ENCODE measurements around the gene SLC10A7.
"Not testable (repeated sequence)": the region's sequence is repeated elsewhere in the genome, so short reads cannot be mapped to it uniquely, and the experiment has no call there.

The SLC10A7 gene

DNA sequence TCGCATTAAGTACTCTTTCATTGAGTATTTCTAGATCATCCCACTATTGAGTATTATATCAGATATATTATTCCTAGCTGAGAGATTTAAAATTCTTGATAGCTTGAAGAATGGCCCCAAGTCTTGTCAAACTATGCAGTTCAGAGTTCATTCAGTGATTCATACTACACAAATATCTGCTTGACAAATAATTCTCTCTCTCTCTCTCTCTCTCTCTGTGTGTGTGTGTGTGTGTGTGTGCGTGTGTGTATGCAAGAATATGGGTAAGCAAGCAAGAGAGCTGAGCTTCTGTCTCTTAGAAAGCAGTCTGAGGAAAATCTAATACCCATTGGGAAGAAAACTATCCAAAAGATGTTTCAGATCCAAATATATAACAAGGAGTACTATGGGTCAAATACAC lies 142.0 kb downstream of the SLC10A7 start:
- Mint-ChIP-seq H3K27me3 (no peaks in the 10 kb centered on the region), H3K9me3 (ENCODE audit: low read depth) (peaks cover 2% of the 10 kb centered on the region), H3K36me3 (peaks cover 13% of the 10 kb centered on the region), H3K4me3 (no peak overlapping the region), H3K27ac (no peak overlapping the region), H3K4me1 (ENCODE audit: low read depth) (no peaks in the 10 kb centered on the region)

DNA sequence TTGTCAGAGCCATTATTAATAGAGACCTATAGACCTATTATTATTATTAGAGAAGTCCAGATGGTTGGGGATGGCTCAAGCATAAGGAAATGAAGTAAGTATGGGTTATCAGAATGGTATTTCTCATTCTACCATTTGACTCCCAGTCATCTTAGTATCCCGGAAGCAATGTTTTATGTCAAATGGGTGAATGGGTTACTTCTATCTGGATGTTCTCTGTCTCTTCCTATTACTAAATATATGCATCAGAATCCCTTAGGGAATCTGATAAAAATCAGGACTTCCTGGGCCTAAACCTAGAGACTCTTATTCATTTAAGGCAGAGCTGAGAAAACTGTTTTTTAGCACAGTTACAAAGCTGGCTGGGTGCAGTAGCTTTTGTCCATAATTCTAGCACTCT lies 149.9 kb downstream of the SLC10A7 start:
- H3K4me3 Mint-ChIP-seq: no peak overlapping the region
- H3K9me3 Mint-ChIP-seq (ENCODE audit: low read depth): peaks cover under 1% of the 10 kb centered on the region
- no peak overlapping the region for H3K27ac Mint-ChIP-seq
- peaks cover 2% of the 10 kb centered on the region for H3K36me3 Mint-ChIP-seq
- H3K4me1 Mint-ChIP-seq (ENCODE audit: low read depth): peaks cover 33% of the 10 kb centered on the region
- no peaks in the 10 kb centered on the region for H3K27me3 Mint-ChIP-seq

DNA sequence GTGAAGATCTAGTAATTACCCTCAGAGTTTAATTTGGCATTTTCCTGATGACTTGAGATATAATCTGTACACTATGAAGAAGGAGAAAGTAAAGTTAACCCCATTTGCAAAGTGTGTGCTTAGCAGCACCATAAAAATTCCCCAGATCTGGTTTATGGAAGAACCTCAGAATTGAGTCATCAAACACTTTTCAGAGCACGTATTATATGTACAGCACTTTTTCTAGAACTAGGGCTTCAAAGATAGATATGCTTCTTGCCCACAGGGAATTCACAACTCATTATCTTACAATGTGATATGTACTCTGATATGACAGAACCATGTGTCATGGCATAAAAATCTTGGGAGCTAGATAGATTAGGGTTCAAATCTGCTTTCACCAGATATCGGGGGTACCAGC lies 150.9 kb downstream of the SLC10A7 start:
- no peak overlapping the region for H3K27ac Mint-ChIP-seq

DNA sequence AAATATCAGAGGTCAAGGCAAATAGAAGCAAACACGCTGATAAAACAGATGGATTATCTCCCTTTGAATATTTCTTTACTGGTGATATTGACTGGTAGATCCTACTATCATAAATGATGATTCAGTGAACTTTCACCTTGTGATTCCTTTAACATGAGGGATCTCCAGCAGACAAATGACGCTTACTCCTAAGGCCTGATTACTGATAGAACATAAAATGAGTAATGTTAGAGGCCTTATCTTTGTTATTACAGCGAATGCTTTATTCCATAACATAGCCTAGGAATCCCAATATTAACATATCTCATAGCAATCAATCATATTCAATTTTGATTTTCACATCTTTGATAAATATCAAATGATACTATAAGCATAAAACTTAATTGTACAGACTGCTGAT lies 152.3 kb downstream of the SLC10A7 start:
- no peaks in the 10 kb centered on the region for H3K36me3 Mint-ChIP-seq
- no peak overlapping the region for H3K27ac Mint-ChIP-seq
- H3K9me3 Mint-ChIP-seq (ENCODE audit: low read depth): no peaks in the 10 kb centered on the region
- no peaks in the 10 kb centered on the region for H3K27me3 Mint-ChIP-seq
- no peak overlapping the region for H3K4me3 Mint-ChIP-seq
- peaks cover 33% of the 10 kb centered on the region for H3K4me1 Mint-ChIP-seq (ENCODE audit: low read depth)

More for the DNA sequence above, 150.9 kb downstream of the SLC10A7 start:
- no peak overlapping the region for H3K4me3 Mint-ChIP-seq
- H3K4me1 Mint-ChIP-seq (ENCODE audit: low read depth): peaks cover 33% of the 10 kb centered on the region
- H3K9me3 Mint-ChIP-seq (ENCODE audit: low read depth): no peaks in the 10 kb centered on the region
- no peaks in the 10 kb centered on the region for H3K36me3 Mint-ChIP-seq
- H3K27me3 Mint-ChIP-seq: no peaks in the 10 kb centered on the region

DNA sequence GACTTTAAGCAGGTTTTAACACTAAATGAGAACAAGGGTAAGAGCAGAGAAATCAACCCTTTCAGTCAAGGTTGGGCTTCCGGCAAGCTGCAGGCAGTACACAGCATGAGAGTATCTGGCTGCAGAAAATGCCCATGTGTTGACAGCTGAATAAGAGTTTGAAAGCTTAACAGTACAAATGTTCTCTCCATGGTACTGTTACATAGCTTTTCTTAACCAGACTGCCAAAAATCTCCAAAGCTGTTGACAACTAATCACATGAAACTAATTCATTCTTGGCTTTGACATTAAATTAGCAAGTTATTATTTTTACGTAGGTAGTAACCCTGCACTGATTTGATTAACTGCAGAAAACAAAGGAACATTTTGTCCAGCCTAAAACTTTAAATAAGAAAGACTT lies 153.5 kb downstream of the SLC10A7 start:
- H3K27ac Mint-ChIP-seq: no peak overlapping the region
- H3K27me3 Mint-ChIP-seq: no peaks in the 10 kb centered on the region
- peaks cover 33% of the 10 kb centered on the region for H3K4me1 Mint-ChIP-seq (ENCODE audit: low read depth)
- H3K9me3 Mint-ChIP-seq (ENCODE audit: low read depth): peaks cover 7% of the 10 kb centered on the region
- no peak overlapping the region for H3K4me3 Mint-ChIP-seq
- peaks cover 12% of the 10 kb centered on the region for H3K36me3 Mint-ChIP-seq

DNA sequence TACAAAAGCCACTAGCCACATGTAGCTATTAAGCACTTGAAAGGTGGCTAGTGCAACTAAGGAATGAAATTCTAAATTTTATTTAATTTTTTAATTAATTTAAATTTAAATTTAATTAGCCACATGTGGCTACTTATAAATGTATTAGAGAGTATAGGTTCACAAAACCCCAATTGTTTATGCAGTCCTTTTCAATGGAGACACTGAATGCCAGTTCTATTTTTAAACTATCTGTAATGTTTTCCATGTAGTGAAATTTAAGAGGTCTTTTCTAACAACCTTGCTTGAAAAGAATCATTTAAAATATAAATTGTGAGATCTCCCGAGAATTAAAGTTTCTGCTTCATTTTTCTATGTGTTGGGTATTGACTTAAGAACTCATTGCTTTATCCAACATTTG lies 154.4 kb downstream of the SLC10A7 start:
- Mint-ChIP-seq H3K4me3 (no peak overlapping the region), H3K27me3 (no peaks in the 10 kb centered on the region), H3K9me3 (ENCODE audit: low read depth) (peaks cover 10% of the 10 kb centered on the region), H3K36me3 (peaks cover 15% of the 10 kb centered on the region), H3K4me1 (ENCODE audit: low read depth) (peaks cover 33% of the 10 kb centered on the region), H3K27ac (no peak overlapping the region)

DNA sequence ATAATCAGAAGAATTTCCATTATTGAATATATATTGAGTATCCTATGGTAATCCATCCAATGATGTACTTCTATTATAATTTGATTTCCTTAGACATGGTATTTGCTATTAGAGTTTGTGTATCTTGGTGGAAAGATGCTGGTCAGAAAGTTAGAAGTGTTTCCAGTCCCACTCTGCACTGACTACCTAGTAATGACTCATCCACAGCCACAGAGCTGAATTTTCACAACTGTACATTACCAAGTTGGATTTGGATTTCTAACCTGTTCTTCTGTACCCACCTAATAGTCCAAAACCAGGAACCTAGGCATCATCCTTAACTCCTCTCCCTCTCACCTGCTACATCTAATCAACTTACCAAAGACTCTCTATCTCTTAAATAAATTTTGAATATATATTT lies 162.0 kb downstream of the SLC10A7 start:
- peaks cover 30% of the 10 kb centered on the region for H3K36me3 Mint-ChIP-seq
- no peak overlapping the region for H3K27ac Mint-ChIP-seq
- H3K4me3 Mint-ChIP-seq: no peak overlapping the region
- no peaks in the 10 kb centered on the region for H3K27me3 Mint-ChIP-seq
- H3K4me1 Mint-ChIP-seq (ENCODE audit: low read depth): no peaks in the 10 kb centered on the region
- peaks cover 14% of the 10 kb centered on the region for H3K9me3 Mint-ChIP-seq (ENCODE audit: low read depth)

DNA sequence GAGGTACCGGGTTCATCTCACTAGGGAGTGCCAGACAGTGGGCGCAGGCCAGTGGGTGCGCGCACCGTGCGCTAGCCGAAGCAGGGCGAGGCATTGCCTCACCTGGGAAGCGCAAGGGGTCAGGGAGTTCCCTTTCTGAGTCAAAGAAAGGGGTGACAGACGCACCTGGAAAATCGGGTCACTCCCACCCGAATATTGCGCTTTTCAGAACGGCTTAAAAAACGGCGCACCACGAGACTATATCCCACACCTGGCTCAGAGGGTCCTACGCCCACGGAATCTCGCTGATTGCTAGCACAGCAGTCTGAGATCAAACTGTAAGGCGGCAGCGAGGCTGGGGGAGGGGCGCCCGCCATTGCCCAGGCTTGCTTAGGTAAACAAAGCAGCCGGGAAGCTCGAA lies 171.6 kb downstream of the SLC10A7 start:
- not testable (repeated sequence) for H3K27ac Mint-ChIP-seq; H3K4me3 Mint-ChIP-seq; H3K36me3 Mint-ChIP-seq; H3K27me3 Mint-ChIP-seq; H3K9me3 Mint-ChIP-seq (ENCODE audit: low read depth)
- peaks cover 17% of the 10 kb centered on the region for H3K4me1 Mint-ChIP-seq (ENCODE audit: low read depth)

DNA sequence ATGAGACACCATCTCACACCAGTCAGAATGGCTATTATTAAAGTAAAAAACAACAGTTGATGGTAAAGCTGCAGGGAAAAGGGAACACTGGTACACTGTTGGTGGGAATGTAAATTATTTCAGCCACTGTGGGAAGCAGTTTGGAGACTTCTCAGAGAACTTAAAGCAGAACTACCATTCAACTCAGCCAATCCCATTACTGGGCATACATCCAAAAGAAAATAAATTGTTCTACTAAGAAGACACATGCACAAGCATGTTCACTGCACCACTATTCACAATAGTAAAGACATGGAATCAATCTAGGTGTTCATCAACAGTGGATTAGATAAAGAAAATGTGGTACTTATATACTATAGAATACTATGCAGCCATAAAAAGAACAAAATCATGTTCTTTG lies 172.4 kb downstream of the SLC10A7 start:
- no peak overlapping the region for H3K27ac Mint-ChIP-seq
- no peaks in the 10 kb centered on the region for H3K9me3 Mint-ChIP-seq (ENCODE audit: low read depth)
- no peak overlapping the region for H3K4me3 Mint-ChIP-seq
- H3K36me3 Mint-ChIP-seq: no peaks in the 10 kb centered on the region
- peaks cover 17% of the 10 kb centered on the region for H3K4me1 Mint-ChIP-seq (ENCODE audit: low read depth)
- H3K27me3 Mint-ChIP-seq: no peaks in the 10 kb centered on the region

DNA sequence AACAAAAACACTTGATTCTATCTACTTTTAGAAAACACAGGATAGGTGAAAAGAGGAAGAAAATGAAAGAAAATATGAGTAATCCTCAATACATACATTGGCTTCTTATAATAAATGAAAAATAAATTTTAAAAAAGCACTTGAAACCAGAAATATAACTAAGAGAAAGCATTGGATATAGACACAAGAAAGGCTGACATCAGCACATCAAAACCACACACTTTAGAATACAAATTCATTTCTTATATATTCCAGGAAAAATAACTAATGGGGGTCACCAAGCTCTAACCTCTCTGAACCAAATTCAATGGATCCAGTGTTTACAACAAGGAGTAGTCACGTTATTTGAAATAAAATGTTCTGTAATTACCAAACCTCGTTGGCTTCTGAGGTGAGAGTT lies 173.9 kb downstream of the SLC10A7 start:
- H3K4me3 Mint-ChIP-seq: no peak overlapping the region
- H3K9me3 Mint-ChIP-seq (ENCODE audit: low read depth): no peaks in the 10 kb centered on the region
- no peaks in the 10 kb centered on the region for H3K27me3 Mint-ChIP-seq
- peaks cover 17% of the 10 kb centered on the region for H3K4me1 Mint-ChIP-seq (ENCODE audit: low read depth)
- H3K27ac Mint-ChIP-seq: no peak overlapping the region
- H3K36me3 Mint-ChIP-seq: no peaks in the 10 kb centered on the region

DNA sequence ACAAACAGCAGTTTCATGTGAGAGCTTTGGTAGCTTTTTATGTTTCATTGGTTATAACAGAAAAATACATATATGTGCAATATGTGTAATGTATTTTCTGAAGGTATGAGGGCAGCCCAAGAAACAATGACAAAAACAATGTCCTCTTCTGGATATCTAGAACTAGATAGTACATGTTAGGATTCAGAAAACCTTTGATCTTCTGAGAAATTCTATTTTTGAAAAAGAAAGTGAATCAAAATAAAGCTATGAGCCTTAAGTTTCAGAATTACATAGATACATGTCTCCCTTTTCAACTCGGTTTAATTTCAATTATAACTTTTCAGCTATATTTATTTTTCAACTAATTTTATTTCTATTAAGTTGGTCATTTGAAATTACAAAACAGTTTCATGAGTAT lies 175.5 kb downstream of the SLC10A7 start:
- no peaks in the 10 kb centered on the region for H3K36me3 Mint-ChIP-seq
- H3K27ac Mint-ChIP-seq: no peak overlapping the region
- no peaks in the 10 kb centered on the region for H3K9me3 Mint-ChIP-seq (ENCODE audit: low read depth)
- no peak overlapping the region for H3K4me3 Mint-ChIP-seq
- H3K4me1 Mint-ChIP-seq (ENCODE audit: low read depth): peaks cover 17% of the 10 kb centered on the region
- H3K27me3 Mint-ChIP-seq: no peaks in the 10 kb centered on the region

DNA sequence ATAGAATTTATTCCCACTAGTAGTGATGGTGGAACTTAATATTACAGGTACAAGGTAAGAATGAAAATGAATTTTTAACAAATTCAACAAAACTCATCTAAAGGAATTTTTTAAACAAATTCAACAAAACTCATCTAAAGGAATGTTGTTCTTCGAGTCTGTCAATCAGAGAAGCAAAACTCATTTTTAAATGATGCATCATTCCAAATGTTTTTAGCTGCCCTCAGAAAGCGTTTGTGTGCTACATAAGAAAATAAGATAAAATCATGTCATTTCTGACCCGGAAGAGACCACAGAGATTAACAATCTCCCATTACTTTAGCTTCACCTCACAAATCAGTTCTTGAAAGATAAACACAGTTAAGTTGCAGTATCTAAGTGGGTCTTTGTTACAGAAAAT lies 178.0 kb downstream of the SLC10A7 start:
- peaks cover 14% of the 10 kb centered on the region for H3K4me1 Mint-ChIP-seq (ENCODE audit: low read depth)
- no peaks in the 10 kb centered on the region for H3K27me3 Mint-ChIP-seq
- H3K36me3 Mint-ChIP-seq: no peaks in the 10 kb centered on the region
- H3K27ac Mint-ChIP-seq: no peak overlapping the region
- no peak overlapping the region for H3K4me3 Mint-ChIP-seq
- no peaks in the 10 kb centered on the region for H3K9me3 Mint-ChIP-seq (ENCODE audit: low read depth)

DNA sequence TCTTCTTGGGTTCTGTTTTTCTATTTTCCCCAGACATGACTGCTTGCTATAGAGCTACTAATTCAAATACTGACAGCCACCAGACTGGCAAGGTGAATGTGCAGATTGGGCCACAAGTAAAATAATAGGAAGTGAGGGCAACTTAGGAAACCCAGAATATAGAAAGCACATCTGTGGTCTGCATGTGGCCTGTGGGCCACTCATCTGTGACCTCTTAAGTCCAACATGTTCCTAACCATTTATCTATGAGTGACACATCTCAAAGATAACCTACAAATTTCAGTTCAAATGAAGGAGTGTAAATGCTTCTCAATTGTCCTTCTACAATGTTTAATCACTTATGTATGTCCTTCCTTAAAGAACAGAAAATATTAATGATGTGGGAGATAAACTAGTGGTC lies 178.5 kb downstream of the SLC10A7 start:
- Mint-ChIP-seq H3K27ac (no peak overlapping the region), H3K9me3 (ENCODE audit: low read depth) (no peaks in the 10 kb centered on the region), H3K4me1 (ENCODE audit: low read depth) (peaks cover 14% of the 10 kb centered on the region), H3K27me3 (no peaks in the 10 kb centered on the region), H3K4me3 (no peak overlapping the region), H3K36me3 (no peaks in the 10 kb centered on the region)

DNA sequence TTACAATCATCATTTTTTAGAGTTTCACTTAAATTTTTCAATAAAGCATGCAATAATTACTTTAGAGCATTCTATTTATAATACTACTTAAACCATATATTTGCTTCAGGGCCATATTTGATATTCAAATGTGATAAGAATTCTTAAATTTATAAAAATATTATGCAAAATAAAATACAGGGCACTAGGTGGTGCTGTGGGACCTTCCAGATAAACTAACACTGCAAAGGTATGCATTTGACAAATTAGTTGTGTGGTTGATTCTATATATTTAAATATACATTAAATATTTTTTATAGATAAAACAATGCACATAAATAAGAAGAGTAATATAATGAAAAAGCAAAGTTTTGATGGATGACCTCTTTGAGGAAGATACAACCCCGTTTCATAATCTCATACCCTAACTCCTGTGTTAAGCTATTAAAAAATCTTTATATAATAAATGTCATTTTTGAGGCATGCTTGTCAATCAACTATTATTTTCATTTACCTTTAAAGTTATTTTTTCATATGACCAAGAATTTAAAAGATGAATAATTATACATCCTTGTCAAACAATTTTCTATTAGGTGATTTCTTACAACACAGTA lies 179.0 kb downstream of the SLC10A7 start:
- H3K36me3 Mint-ChIP-seq: no peaks in the 10 kb centered on the region
- H3K27ac Mint-ChIP-seq: no peak overlapping the region
- H3K27me3 Mint-ChIP-seq: no peaks in the 10 kb centered on the region
- H3K9me3 Mint-ChIP-seq (ENCODE audit: low read depth): no peaks in the 10 kb centered on the region
- no peak overlapping the region for H3K4me3 Mint-ChIP-seq
- H3K4me1 Mint-ChIP-seq (ENCODE audit: low read depth): peaks cover 14% of the 10 kb centered on the region

DNA sequence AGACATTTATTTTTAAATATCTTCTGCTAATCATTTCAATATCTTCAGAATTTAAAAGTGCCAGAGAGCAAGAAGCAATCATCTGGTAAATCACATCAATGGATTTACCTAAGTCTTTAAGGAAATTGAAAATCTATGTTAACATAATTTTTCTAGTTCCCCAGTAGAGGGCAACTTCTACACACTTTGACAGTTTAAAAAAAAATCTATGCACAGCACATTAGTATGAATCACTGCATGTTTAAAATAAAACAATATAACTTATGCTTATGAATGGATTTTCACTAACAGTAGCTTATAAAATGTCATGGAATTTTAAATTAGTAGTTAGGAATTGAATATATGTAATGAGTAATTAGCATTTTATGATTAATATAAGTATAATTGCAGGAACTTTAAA lies 180.9 kb downstream of the SLC10A7 start:
- Mint-ChIP-seq H3K27me3 (no peaks in the 10 kb centered on the region), H3K4me3 (no peak overlapping the region), H3K36me3 (no peaks in the 10 kb centered on the region), H3K4me1 (ENCODE audit: low read depth) (peaks cover 1% of the 10 kb centered on the region), H3K9me3 (ENCODE audit: low read depth) (no peaks in the 10 kb centered on the region), H3K27ac (no peak overlapping the region)

DNA sequence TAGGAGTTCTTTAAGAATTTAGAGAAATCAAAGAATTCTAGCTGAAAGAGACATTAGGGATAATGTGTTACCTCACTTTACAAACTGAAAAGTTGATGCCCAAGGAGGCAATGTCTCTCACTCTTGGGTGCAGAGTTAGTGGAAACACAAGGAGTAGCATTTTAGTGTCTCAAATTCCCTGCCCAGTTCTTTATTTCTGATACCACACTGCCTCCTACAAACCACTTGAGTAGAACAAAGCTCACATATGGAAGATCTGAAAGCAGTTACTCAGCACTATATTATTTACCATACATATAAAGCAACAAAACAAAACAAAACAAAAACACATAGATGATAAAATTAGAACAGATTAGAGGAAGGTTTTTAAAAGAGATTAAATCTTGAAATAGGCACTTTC lies 183.2 kb downstream of the SLC10A7 start:
- Mint-ChIP-seq H3K27me3 (no peaks in the 10 kb centered on the region), H3K27ac (no peak overlapping the region), H3K9me3 (ENCODE audit: low read depth) (no peaks in the 10 kb centered on the region), H3K4me3 (no peak overlapping the region), H3K4me1 (ENCODE audit: low read depth) (peaks cover 1% of the 10 kb centered on the region), H3K36me3 (no peaks in the 10 kb centered on the region)

All from activated naive CD8-positive, alpha-beta T cell (primary cell).